ENCODE data around the gene CACNA1C.
A peak's percentile ranks its signal among the peaks of the same experiment; 100 is the strongest.

Gene CACNA1C

DNA sequence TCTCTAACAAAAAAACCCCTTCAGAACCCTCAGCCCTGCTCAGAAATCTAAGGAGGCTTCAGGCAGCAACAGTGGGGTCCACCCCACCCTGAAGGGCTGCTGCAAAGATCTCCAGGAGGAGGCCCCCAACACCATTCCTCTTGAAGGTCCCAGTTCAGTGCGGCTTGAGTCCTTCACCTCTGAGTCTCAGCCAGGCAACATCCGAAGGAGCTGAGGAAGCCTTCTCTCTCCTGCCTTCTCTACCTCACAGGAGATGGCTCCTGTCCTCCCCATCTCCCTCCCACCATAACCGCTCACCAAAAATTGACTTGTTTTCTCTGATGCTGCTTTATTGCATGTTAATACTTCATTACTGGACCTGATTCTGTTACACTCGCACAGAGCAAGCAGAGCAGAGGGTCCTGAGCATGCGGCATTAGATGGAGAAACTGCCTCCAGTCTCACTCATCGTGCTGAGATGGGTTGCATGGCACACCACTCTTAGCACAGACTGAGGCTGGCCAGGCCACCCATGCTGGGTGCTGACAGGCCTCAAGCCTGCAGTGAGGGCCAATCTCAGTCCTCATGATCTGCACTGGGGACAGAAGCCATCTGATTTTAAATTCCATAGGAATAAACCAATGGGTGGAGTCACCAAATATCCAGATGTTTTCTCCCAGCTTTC lies 224.8 kb downstream of the CACNA1C start:
- no peak for DNase-seq (ENCODE audit: low read depth in 2 of 2)

- DNase-seq (ENCODE audit: low read depth in 2 of 2), result no peak
These were observed 228.7 kb downstream of the CACNA1C start for GRCh38 chr12:2281446-2281845.

- no peak for DNase-seq (ENCODE audit: low read depth in 2 of 2)
These were observed 229.5 kb downstream of the CACNA1C start for GRCh38 chr12:2282318-2282717.

DNA sequence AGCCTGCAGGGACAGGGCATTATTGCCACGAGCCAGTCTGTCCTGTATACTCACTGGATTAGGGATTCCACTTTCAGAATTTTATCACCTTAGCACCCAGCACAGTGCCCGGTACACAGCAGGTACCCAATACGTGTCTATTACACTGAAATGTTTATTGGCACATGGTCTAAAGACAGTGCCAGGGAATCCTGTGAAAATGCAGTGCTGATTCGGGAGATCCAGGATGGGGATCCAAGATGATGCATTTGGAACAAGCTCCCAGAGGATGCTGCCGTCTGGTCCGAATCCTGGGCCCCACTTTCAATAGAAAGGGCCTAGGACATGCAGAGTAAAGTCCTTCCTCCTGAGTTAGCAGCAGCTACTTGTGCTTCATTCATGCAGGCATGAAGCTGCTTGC lies 230.7 kb downstream of the CACNA1C start:
- DNase-seq (ENCODE audit: low read depth in 2 of 2), result no peak

DNA sequence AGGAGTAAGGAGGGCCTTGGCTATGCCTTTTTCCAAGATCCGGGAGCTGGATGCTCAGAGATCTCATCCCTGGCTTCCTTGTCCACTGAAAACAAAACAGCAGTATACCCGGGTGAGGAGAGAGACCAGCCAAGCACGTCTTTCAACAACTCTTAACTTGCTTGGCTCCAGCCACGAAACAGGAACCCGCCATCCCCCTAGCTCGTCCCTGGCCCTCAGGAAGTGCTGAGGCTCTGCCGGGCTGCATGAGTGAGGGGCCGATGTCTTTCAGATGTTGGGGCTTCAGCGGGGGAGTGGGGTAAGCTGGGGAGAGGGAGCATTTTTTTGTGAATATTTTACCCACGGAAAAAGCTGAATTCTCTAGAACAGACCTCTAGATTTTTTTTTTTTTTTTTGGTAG lies 231.1 kb downstream of the CACNA1C start:
- DNase-seq (ENCODE audit: low read depth in 2 of 2), result no peak

DNA sequence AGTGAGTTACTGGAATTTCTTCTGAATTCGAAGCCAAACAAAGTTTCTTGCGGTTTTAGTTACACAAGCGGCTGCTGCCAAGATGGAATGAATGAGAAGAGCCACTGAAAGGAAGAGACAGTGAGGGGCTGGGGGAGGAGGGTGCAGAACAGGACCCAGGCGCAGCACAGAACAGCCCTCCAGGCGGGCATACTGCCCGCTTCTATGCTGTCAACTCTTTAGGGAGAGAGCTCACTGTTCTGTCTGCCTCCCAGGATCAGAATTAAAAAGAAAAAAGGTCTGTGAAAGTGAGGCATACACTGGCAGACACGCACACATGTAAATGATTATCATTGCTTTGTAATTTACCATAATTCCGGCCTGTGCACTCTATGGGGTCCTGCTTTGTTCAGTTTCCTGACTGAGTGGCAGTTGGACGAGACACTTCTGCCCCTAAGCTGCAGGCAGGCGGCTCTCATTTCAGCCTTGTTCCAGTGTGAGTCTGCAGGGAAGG lies 231.6 kb downstream of the CACNA1C start:
- DNase-seq (ENCODE audit: low read depth in 2 of 2), result no peak

DNA sequence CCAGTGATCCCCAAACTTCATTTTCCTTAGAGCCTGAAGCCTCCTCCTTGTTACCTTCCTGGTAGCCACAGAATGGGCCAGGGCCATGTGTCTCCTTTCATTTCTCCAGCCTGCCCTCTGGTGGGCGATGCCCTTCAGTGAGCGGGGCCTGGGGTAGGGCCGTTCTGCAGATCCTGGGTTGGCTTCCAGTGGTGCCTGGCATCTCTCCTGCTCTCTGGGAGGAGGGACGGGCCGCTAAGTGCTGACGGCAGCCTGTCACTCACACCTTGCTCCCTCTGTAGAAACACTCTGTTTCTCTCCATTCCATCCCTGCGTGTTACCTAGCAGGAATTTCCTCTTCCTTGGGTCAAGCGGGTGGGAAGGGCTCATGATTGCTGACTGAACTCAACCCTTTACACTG lies 232.1 kb downstream of the CACNA1C start:
- peak; percentile 19 to 34 for DNase-seq (ENCODE audit: low read depth in 2 of 2)

- no peak for DNase-seq (ENCODE audit: low read depth in 2 of 2)
These were observed 232.7 kb downstream of the CACNA1C start for GRCh38 chr12:2285462-2285861.

- no peak for DNase-seq (ENCODE audit: low read depth in 2 of 2)
These were observed 233.3 kb downstream of the CACNA1C start for GRCh38 chr12:2286047-2286446.

DNA sequence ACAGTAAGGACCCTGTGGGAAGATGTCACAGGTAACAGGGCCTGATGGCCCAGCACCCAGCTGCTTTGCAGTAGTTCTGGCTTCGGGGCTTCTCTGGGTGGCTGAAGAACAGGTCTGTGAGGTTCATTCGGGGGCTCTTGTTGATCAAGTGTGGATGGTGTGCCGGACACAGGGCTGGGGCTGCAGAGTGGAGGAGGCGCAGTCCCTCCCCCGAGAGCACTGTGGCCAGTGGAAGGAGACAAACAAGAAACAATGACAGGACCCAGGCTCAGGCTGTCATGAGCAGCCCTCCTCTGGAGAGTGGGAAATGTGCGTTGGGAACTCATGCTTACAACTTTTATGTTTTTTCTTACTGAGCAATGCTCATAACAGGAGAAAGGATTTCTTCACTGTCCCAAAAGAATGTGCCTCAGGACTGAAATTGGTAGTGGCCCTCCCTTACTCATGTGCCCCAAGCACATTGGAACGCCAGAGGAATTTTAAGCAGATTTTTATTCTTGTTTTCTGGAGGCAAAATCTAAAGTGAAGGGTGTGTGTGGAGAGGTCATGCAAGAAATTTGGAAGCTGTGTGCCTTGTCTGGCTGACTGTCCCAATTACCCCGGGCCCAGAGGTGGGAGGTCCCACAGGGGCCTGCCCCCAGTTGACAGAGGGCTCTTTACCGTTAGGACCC lies 233.8 kb downstream of the CACNA1C start:
- no peak for DNase-seq (ENCODE audit: low read depth in 2 of 2)

- no peak for DNase-seq (ENCODE audit: low read depth in 2 of 2)
These were observed 234.4 kb downstream of the CACNA1C start for GRCh38 chr12:2287151-2287550.

DNA sequence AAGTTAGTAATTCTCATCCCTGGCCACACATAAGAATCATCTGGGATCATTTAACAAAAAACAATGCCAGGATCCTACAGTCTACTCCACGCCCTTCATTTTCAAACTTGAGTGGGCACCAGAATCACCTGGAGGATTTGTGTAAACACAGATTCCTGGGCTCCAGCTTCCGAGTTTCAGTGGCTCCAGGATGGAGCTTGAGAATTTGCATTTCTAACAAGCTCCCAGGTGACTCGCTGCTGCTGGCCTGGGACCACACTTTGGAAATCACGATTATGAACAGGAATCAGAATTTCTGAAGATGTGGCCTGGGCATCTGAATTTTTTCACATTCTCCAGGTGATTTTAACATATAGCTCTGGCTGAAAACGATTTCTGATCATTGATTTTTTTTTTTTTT lies 234.8 kb downstream of the CACNA1C start:
- DNase-seq (ENCODE audit: low read depth in 2 of 2), result no peak

GRCh38 chr12:2288001-2288400 lies 235.2 kb downstream of the CACNA1C start:
- no peak for DNase-seq (ENCODE audit: low read depth in 2 of 2)

GRCh38 chr12:2288471-2288870 lies 235.7 kb downstream of the CACNA1C start:
- DNase-seq (ENCODE audit: low read depth in 2 of 2), result no peak

GRCh38 chr12:2288875-2289274 lies 236.1 kb downstream of the CACNA1C start:
- no peak for DNase-seq (ENCODE audit: low read depth in 2 of 2)

DNA sequence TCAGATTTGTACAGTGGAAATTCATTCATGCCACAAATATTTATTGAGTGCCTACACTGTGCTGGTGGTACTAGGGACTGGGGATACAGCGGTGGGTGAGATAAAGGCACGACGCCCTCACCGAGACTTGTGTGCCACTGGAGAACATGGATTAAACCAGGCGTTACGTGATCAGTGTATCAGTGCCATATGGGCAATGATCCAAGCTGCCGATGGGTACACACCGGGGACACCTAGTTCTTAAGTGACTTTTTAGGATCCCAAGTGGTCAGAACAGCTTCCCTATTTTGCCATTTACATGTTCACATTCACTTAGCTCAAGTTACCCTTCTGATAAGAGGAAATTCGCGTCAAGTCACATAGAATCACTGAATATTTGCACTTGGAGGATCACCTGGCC lies 236.7 kb downstream of the CACNA1C start:
- no peak for DNase-seq (ENCODE audit: low read depth in 2 of 2)

DNA sequence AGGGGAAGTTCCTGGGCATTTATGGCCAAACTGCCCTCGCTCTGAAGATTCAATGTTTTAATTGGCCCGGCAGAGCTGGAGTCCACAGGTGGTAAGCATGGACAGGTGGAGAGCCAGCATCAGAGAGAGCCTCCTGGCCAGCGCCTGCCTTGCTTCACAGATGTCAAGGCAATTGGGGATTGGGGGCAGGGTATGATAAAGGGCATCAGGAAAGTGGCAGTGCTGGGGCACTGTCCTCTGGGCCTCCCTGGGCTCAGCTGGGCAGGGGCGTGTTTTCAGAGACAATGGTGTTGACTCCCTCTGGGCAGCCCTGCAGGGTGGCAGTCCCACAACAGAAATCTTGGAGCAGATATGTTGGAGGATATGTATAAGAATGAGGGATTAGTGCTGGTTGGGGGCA lies 237.3 kb downstream of the CACNA1C start:
- no peak for DNase-seq (ENCODE audit: low read depth in 2 of 2)

GRCh38 chr12:2290516-2291065 lies 237.8 kb downstream of the CACNA1C start:
- DNase-seq (ENCODE audit: low read depth in 2 of 2), result no peak

DNA sequence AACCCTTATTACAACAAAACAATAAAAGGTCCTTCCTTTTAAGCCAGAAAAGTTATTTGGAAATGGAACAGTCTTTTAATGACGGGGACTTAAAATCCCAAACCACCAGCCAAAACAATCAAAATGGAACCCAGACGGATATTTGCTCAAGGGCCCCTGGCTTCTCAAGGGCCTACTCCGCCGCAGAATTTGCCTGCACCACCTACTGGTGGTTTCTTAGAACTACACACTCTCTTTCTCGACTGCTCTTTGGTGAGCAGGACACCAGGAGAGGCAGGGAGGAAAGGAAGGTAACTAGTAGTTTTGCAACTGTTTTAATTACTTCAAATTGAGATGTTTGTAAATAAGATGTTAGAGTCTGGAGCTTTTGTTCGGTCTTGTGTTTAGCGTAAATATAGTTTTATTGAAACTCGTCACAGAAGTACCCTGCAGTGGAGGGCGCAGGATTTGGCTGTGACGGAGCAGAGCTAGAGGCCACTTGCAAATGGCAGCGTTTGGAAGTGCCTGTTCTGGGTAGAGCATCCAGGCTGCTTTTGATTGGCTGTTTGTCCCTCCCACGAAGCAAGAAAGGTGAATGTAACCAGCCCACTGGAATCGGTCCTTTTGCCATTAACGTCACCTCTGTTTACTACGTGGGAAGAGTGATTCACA lies 238.5 kb downstream of the CACNA1C start:
- DNase-seq (ENCODE audit: low read depth in 2 of 2), result peak; percentile 12 to 30

DNA sequence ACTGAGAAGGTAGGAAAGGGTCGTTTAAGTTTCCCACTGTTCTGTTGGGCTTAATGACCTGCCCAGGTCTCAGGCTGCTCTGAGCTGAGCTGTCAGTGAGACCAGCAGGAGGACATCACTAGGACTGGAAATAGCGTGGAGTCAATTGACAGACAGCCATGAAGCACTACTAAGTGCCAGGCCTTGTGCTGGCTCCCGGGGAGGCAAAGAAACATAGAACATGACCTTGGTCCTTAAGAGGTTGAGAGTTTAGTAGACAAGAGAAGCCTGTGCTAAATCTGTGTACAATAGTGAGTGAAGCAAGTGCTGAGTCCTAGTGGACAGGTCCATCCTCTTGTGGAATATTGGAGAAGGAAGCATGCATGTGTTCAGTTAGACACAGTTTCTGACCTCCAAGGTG lies 239.2 kb downstream of the CACNA1C start:
- no peak for DNase-seq (ENCODE audit: low read depth in 2 of 2)

DNA sequence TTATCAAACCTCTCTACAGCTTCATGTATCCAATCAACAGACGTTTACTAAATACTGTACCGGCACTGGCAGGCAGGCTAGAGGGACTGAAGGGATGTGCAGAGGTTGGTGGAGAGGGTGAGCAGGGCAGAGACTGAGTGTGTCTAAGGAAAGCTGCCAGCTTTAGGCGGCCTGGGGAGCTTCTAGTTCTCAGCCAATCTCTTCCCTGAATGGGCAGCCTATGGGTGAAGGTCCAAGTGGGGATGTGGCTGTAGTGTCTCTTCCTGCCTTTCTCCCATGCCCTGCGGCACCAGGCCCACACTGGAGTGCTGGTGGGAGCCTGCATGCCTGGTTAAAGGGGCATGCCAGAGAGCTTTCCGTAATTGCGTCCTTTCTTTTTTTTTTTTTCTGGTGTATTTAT lies 239.8 kb downstream of the CACNA1C start:
- no peak for DNase-seq (ENCODE audit: low read depth in 2 of 2)

- DNase-seq (ENCODE audit: low read depth in 2 of 2), result no peak
These were observed 242.1 kb downstream of the CACNA1C start for GRCh38 chr12:2294651-2295475.
